ENCODE measurements around the gene DNAJB1.
A peak's percentile ranks its signal among the peaks of the same experiment; 100 is the strongest.

Gene DNAJB1

DNA sequence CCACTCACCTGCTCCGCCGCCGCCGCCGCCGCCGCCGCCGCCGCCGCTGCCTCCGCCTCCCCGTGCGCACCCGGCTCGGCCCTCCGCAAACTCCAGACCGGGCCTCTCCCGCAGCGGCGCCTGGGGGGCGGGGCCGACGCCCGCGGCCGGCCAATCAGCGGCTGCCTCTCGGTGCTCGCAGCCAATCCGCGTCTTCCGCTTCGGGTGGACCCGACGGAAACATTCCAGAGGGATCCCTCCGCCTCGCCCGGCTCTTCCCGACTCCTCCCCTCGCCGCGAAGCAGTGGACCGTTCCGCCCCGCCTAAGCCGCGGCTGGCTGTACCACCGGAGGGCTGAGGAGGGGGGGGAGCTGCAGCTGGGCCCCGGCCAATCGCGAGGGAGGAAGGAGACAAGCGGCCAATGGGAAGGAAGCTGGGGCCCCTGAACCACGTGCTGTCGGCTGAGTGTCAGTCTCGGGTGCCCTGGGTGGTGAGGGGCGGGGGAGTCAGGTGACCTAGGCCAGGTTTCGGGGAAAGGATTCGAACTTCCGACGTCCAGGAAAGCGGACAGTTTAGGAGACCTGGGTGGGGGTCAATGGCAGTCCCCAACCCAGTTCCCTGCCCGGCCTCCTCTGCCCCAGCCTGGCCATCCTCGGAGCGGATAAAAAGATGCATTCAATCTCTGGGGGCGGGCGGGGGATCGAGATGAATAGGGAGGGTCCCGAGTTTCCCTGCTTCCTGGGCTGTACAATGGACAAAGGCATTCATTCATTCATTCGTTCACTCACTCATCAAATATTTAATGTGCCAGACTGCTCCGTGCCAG, 22.0 kb downstream of the DNAJB1 start, which contains the start of gene GIPC1:
Gene GIPC1 (minus strand): TSS at position 99 of the 805 bp plus-strand sequence. CDS start 13,151 bp downstream, outside the sequence.
- DNase-seq (ENCODE audit: low read depth), result peak; percentile 97

GRCh38 chr19:14495672-14496028, 22.5 kb downstream of the DNAJB1 start:
- DNase-seq (ENCODE audit: low read depth), result no peak

DNA sequence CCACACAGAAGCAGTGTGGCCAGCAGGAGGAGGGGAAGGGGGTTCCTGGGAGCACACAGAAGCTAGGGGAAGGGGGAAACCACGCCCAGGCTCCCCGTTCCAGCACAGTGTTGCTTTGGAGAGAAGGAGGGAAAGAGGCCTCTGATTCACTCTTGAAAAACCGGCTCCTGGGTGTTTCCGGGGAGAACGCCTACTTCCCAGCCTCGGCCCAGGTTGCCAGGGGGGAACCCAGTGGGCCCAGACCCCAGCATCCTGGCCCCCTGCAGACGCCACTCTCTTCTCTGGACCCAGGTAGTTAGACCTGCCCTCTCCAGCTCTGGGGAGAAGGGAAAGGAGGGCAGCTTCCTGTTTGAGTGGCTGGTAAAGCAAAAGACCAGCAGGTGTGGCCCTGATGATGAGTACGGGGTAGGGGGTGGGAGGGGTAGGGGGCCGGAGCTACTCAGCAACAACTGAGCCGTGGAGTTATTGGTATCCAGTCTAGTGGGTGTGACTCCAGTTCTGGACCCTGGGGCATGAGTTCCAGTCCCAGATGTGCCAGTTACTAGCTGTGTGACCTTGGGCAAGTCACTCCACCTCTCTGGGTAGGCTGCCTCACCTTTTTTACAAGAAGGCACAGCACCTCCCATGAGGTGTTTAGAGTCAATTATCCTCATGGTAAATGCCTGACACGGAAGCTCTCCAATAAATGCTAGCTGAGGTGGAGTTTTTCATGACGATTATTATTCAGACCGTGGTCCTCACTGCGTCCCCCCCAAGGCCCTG, 23.1 kb downstream of the DNAJB1 start:
- no peak for DNase-seq (ENCODE audit: low read depth)

DNA sequence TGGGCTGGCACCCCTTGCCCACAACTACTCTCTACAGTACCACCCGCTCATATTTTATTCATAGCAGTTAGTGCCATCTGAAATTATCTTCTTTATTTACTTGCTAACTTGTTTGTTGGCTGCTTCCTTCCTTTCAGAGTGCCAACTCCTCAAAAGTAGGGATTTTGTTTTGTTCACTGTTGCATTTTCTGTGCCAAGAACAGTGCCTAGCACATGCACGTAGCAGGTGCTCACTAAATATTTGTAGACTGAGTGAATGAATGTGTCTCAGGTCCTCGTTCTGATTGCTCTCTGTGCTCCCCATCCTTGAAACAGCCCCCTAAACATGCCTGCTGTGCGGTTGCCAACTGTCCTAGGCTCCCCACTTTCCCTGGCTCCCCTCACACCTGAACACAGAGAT, 23.8 kb downstream of the DNAJB1 start:
- no peak for DNase-seq (ENCODE audit: low read depth)

- DNase-seq (ENCODE audit: low read depth), result no peak
These were observed 25.4 kb downstream of the DNAJB1 start for GRCh38 chr19:14492756-14493337.

- no peak for DNase-seq (ENCODE audit: low read depth)
These were observed 30.6 kb downstream of the DNAJB1 start for GRCh38 chr19:14487370-14488125.

DNA sequence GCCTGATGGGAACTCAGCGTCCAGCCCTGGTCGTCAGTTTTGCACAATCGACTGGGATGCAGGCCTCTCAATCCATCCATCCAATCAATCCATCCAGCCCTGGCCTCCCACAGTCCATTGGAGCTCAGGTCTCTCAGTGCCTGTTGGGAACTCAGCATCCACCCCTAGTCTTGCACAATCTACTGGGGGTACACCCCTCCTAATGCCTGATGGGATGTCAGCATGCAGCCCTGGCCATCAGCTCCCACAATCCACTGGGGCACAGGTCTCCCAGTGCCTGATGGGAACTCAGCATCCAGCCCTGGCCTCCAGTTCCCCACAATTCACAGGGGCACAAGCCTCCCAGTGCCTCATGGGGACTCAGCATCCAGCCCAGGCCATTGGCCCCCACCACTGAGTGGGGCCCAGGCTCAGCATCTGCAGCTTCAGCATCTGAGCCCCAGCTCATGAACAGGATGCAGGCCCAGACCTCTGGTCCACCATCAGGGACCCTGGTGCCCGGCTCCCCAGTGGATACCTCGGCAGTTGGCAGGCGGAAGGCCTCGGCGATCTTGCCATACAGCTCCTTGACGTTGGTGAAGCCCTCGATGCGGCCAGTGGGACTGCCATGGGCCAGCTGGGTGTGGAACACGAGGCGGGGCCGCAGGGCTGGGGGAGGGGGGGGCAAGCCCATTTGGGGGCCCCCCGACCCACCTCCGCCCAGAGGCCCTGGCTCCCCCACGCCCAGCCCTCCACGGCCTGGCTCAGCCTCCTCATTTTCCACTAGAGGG, 35.8 kb downstream of the DNAJB1 start:
- DNase-seq (ENCODE audit: low read depth), result no peak

DNA sequence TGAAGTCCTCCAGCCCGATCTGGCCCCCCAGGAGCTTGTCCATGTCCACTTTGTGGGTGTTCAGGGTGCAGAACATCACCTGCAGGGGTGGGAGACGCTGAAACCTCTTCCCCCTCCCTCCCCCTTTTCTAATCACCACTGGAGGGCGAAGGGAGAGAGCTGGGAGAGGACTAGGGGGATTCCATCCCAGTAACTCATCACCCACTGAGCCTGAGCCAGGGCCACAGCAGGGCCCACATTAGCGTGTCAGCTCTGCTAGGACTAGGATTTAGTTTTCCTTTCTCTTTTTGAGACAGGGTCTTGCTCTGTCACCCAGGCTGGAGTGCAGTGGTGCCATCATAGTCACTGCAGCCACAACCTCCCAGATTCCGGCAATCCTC, 37.5 kb downstream of the DNAJB1 start:
- DNase-seq (ENCODE audit: low read depth), result no peak

DNA sequence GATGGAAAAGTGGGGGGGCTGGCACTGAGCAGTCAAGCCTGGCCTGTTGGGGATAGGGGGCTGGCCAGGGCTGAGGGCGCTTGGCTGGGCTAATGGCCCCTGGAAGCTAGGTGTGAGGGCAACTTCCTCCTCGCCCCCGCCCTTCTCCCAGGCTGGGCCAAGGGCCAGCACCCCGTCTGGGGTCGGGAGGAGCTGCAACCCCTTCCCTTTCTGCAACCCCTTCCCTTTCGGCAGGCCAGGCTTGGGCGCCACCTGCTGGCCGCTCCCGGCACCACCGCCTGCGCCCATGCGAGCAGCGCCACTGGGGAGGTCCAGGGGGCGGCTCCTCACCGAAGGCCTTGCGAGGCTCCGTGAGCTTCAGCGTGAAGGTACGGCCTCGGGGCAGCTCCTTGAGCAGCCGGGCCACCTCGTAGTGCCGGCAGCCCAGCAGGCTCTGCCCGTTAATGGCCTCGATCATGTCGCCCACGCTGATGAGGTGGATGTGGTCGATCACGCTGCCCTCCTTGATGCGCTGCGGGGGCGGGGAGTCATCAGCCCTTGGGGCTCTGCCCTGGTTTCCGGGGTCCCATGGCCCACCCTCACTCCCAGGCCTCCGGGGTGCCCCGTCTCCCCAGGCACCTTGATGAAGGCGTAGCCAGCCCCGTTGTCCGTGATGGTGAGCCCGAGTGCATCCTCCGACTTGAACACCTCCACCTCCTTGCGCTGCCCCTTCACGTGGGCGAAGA, 38.1 kb downstream of the DNAJB1 start:
- DNase-seq (ENCODE audit: low read depth), result no peak

DNA sequence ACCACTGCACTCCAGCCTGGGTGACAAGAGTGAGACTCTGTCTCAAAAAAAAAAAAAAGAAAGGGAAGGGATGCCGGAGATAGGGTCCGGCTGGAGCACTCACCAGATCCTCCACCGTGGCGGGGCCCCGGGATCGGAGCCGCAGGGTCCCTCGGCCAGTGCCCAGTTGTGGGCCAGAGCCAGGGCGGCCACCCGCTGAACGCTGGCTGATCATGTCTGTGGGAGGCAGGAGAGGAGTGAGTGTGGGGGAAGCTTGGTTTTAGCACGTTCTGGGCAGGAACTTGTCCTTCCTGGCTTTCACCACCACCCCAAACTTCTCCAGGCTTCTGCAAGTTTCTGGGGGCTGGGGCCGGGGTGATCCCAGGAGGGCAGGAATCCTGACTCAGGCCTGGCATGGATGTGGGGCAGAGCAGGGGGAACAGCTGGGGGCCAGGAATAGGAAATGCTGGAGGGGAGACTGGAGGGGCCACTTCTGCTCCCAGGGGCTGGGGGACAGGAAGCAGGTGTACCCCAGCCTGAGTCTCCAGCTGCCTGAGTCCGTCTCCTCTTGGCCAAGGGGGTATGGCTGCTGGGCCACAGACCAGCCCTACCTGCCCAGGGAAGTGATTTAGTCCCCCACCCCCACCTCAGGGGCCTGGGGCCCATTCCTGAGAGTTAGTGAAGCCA, 38.8 kb downstream of the DNAJB1 start:
- no peak for DNase-seq (ENCODE audit: low read depth)

DNA sequence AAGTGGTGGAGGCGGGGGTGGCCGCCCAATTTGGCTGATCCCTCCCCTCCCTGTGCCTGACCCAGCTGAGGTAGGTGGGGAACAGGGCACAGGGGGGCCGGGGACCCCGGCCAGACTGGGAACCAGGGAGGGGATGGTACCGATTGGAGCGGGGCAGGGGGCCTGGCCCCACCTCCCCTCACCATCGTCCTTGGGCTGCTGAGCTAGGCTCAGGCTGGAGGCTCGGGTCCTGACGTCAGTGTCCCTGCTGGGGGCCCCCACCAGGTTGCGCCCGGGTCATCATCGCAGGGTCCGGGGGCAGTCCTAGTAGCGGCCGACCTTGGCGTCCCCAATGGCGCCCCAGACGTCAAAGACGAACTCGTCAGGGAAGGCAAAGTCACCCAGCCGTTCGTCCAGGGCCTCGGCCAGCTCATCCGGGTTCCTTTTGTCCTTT, 40.1 kb downstream of the DNAJB1 start:
- DNase-seq (ENCODE audit: low read depth), result no peak

- peak; percentile 50 for DNase-seq (ENCODE audit: low read depth)
These were observed 40.6 kb downstream of the DNAJB1 start for GRCh38 chr19:14477418-14478112.

DNA sequence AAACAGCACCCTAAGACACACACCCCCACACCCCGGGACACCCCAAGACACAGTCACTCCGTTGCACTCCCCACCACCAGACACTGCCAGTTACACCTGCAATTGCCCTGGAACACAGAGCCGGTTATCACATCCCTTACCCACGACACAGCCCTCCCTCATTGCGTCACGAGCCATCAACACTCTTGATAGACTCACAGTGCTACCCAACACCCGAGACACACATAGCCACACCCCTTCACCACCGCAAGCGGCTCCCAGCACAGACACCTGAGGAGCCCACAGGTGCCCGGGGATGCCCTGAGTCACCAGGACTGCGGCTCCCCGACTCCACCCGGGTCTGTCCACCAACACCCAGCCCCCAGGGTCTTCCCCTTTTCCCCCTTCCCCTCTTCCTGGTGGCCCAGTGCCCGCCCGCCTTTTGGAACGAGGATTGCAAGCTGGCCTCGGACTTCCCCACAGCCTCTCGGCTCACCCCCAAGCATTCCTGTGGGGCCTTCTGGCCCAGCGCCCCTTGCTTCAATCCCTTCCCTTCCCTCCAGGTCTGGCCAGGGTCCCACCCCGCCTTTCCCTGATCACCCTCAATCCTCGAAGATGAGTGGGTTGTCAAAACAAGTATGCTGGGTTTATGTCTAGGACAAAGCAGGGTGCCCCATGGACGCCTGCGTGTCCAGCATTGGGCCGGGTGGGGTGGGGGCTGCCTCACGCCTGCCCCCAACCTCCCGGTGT, 41.4 kb downstream of the DNAJB1 start:
- DNase-seq (ENCODE audit: low read depth), result peak; percentile 62

GRCh38 chr19:14476327-14476672, 41.9 kb downstream of the DNAJB1 start:
- DNase-seq (ENCODE audit: low read depth), result no peak

GRCh38 chr19:14475251-14476073, 42.7 kb downstream of the DNAJB1 start, which contains the start of gene PTGER1:
Gene PTGER1, minus strand, starts transcription at chr19:14475354. Its CDS starts 1,034 bp downstream, at chr19:14474320.
- no peak for DNase-seq (ENCODE audit: low read depth)

- no peak for DNase-seq (ENCODE audit: low read depth)
These were observed 43.4 kb downstream of the DNAJB1 start for GRCh38 chr19:14474827-14475226.

DNA sequence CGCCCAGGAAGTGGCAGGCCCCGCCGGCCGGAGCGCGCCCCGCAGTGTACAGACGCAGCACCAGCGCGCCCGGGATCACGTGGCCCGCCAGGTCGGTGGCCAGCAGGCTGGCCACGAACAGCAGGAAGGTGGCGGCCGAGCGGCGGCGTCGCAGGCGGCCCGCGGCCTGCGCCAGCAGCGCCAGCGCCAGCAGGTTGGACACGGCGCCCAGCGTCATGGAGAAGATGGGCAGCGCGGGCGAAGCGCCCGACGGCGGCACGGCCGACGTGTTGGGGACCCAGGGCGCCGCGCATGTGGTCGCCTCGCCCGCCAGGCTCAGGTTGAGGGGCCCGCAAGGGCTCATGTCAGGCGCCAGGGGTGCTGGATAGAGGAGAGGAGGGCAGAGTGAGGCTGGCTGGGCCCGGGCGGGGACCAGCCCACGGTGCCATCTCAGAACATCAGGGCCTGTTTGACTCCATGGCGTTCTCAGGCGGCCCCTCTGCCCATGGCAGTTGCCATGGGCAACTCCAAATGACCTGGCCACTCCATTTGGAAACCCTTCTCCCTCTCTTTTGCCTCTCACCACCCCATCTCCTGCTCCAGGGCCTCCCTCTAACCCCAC, 44.1 kb downstream of the DNAJB1 start:
- DNase-seq (ENCODE audit: low read depth), result no peak
